GM21786 (cell line): ENCODE data around the gene NSG2.
"Not testable (repeated sequence)": the region's sequence is repeated elsewhere in the genome, so short reads cannot be mapped to it uniquely, and the experiment has no call there.

Source experiments
- ATAC-seq: cut with Tn5 transposase; IDR thresholded peaks from one replicate; pipeline ENCODE4 v1.9.1; 2021; ENCODE audit not compliant: unreplicated experiment

Gene NSG2

DNA sequence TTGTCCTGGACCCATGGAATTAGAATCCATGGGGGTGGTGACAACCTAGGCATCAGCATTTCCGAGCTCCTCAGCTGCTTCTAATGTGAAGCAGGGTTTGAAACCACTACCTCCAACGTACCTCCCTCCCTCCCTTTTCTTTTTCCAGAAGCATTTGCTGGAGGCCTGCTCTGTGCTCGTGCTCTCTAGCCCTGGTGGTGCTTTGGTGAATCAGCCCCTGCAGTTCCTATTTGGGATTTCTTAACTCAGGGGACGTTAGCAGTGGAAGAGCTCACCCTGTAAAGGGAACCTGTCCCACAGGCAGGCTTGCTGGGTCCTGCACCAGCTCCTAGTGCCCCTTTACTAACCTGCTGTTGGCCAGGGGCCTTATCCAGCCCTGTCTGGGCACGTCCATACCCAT is 55.0 kb downstream of the NSG2 start:
- no peak for ATAC-seq

- no peak for ATAC-seq
These were observed 55.8 kb downstream of the NSG2 start for GRCh38 chr5:174101195-174101730.

DNA sequence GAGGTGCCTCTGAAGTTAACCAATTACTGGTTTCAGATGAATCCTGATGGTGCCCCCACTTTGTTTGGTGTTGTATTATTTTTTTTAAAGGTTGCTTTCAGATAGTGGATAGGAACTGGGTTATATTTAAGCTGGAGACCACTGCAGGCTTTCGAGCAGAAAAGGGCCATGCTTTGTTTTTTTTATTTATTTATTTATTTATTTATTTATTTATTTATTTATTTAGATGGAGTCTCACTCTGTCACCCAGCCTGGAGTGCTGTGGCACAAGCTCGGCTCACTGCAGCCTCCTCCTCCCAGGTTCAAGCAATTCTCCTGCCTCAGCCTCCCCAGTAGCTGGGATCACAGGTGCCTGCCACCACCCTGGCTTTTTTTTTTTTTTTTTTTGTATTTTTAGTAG is 57.1 kb downstream of the NSG2 start:
- ATAC-seq, result not testable (repeated sequence)

GRCh38 chr5:174106997-174107655 is 61.6 kb downstream of the NSG2 start:
- ATAC-seq, result no peak

DNA sequence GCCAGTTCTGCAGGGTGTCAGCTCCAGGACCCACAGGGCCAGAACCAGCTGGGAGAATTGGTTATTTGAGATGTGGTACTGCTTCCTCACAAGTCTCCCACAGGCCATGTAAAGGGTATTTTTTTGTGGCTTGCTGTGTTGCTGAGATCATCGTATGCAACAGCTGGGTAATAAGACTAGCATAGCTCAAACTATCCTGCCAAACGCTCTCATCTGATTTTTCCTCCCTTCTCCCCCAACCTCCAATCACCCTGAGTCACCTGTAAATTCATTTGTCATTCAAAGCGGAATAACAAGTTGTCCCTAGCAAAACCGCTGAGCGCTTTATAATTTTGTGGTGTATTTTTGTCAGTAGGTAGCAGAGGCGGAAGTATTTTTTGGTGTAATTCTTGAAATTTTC is 63.2 kb downstream of the NSG2 start:
- ATAC-seq, result no peak

DNA sequence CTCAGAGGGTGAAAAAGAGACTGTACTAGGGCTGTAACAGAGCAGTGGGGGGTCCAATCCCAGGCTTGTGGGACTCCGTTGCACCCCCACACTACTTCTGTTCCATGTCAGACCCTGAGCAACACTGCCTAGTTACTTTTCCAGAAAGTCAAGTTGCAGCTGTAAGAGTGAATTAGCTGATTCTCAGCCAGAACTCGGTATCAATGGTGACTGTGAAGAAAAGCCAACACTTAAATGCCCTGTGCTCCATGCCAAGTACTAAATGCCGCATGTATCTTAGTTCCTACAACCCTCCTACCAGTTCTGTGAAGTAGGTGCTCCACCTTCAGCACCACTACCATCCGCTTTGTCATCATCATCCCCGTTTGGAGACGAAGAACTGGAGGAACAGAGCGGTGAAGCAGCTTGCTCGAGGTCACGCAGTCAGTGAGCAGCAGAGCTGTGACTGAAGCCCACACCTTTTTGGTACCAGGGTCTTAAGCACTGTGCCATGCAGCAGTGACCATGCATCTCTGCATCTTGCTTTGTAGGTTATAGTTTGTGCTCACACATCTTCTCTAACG is 64.3 kb downstream of the NSG2 start:
- no peak for ATAC-seq

DNA sequence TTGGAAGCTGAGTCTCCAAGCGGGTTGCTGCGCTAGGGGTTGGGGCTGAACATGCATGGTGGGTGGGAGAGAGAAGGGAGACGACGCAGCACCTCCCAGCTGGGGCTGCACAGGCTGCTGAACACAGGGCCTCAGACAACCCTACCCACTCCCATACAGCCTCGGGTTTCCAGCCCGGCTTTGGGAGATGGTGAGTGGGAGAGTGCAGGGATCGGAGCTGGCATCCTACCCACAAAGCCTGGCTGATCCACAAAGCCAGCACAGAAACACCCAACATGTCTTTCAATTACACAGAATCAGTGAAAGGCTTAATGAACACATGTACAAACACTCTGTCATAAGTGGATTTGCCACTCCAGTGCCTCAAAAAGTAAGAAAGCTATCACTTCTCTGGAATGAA is 64.8 kb downstream of the NSG2 start:
- no peak for ATAC-seq

DNA sequence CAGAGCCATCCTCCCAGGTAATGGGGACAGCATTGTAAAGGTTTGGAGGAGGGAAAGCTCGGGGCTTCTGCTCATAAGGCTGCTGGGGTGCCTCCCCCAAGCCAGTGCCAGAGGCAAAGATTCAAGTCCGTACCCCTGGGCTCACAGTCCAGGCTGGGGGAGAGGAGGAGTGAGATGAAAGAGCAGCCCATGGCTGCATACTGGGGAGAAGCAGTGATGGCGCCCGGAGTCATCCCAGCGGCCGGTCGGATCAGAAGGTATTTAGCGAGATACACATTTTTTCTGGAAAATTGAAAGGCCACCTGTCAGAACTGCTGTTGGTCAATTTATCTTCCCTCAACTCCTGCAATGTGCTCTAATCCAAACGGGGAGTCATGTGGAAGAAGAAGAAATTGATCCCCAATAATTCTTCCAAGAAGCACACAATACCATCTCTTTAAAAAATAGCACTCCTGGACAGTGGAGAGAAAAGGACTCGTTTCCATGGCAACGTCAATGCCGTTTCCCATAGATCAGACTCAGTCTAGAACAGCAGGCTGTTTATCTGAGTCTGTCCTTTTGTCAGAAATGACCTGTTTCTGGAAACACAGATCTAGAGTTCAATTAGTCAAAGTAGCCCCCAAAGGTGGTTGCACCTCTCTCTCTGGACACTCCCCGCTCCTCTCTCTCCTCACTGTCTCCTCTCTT is 65.9 kb downstream of the NSG2 start:
- no peak for ATAC-seq

GRCh38 chr5:174115226-174115625 is 69.7 kb downstream of the NSG2 start:
- no peak for ATAC-seq

DNA sequence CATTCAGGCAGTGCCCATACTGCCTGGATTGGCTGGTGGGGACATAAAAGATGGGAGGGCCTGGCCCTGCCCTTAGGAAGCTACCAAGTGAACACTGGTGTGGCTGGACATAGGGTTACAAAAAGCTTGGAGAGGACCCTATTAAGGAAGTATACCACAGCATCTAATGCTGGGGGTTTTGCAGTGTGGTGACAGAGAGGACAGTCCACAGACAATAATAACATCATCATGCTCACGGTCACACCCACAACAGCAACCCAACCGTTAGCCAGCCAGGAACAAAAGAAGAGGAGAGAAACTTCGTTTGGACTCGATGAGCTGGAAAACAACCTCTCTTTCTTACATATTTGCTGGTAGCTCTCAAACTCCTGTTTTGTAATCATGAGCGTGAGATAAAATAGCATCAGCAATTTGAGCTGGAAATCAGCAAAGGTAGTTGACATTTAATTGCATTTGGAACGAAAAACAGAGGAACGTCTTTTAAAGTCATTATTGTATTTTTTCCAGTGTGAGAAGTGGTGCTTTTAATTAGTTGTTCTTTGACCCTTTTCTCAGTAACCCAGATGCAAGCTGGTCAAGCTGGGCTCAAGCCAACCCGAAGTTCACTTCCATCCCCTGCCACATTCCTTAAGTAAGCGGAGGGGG is 73.4 kb downstream of the NSG2 start:
- no peak for ATAC-seq

DNA sequence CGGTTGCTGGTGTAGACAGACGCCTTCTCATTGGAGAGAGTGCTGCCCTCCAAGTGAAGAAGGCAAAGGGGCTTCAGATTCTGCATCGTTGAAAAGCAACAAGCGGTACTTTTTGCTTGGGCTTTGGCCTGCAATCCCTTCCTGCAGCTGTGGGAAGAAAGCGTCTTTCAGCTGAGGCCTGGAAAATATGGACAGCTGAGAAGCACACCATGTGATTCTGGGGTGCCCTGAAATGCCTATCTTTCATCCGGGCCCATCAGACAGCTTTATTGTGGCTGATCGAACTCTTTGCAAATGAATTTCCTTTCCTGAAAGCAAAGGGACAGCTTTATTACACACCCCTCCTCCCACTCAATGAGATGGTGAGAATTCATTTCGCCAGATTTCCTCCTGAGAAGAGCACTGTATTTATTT is 74.0 kb downstream of the NSG2 start:
- no peak for ATAC-seq

- ATAC-seq, result no peak
These were observed 75.0 kb downstream of the NSG2 start for GRCh38 chr5:174120401-174121005.

- no peak for ATAC-seq
These were observed 89.0 kb downstream of the NSG2 start for GRCh38 chr5:174134545-174134944.

DNA sequence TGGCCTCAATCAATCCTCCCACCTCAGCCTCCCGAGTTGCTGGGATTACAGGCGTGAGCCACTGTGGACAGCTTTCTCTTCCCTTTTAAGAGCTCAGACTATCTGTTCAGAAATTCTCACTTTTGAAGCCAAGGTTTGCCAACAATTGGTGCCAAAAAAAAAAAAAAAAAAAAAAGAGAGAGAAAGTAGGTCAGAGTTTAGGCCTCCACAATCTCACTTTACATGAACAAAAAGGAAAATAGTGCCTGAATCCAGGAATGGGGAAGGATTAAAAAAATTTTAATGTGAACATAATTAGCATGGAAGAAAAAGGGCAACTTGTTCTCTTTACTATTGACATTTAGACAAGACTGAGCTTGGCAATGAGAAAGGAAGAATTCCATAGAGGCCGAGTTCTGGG is 94.1 kb downstream of the NSG2 start:
- ATAC-seq, result no peak

DNA sequence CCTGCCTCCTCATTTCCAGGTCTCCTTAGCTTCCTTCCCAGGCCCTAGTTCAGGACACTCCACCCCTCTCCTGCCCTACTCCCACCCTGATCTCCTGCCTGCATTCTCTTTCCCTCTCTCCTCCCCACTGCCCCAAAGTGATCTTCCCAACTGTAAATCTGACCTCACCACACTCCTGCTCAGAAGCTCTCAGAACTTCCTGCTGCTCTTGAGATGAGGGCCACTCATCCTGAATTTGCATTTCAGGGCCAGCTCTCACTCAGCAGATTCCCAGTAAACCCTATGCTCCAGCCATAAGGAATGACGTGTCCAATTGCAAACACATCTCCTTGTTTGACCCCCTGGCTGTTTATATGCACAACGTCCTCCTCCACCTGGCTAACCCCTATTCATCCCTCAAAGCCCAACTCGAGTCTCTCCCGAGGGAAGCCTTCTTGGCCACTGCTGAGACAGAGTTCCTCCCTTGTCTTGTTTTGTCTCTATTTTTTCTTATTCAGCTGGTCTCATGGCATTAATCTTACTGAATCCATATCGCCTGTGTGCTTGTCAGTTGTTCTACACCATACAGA is 95.0 kb downstream of the NSG2 start:
- ATAC-seq, result no peak

GRCh38 chr5:174141398-174141797 is 95.9 kb downstream of the NSG2 start:
- no peak for ATAC-seq

DNA sequence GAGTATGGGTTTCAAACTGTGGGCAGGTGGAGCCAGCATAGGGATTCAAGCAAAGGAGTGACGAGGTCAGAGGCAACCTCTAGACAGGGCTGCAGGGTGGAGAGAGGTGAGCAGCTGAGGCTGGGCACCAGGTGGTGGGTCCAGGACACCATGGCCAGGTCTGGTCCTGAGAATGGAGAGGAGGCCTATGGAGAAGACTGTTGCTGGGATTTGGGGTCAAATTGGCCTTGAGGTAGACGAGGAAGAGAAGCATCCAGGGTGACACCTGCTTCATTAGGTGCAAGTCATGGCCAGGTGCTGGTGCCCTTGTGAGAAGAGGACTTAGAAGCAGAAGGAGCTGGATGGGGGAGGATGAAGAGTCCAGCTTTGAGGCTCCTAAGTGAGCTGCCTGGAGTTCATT is 99.6 kb downstream of the NSG2 start:
- ATAC-seq, result no peak

- ATAC-seq, result no peak
These were observed 100.3 kb downstream of the NSG2 start for GRCh38 chr5:174145821-174146220.

- no peak for ATAC-seq
These were observed 101.0 kb downstream of the NSG2 start for GRCh38 chr5:174146556-174146955.

- ATAC-seq, result not testable (repeated sequence)
These were observed 101.5 kb downstream of the NSG2 start for GRCh38 chr5:174147012-174147411.

DNA sequence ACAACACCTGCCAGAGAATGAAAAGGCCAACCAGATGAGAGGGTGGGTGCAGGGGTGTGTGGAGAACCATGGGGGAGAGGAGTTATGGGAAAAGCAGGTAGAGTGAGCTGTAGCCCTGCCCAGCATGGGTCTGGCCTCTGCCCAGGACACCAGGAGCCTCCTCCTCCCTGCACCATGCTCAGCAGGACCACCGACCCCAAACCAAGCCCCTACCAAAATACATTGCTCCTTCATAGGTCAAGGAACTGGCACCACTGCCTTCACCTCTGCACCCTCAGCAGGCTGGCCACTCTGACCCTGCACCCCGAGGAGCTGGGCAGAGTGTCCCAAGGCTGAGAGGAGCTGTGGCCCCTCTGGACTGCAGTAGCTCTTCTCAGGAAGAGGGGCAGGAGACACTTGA is 102.0 kb downstream of the NSG2 start:
- no peak for ATAC-seq
